HG03045 (cell line): ENCODE measurements around the gene TPCN2.

Source experiments
- ATAC-seq: cut with Tn5 transposase; IDR thresholded peaks from one replicate; pipeline ENCODE4 v1.9.1; 2021; ENCODE audit warnings: mild to moderate bottlenecking, moderate library complexity; ENCODE audit not compliant: unreplicated experiment

The TPCN2 gene

GRCh38 chr11:69180226-69180625 is 131.5 kb downstream of the TPCN2 start:
- ATAC-seq, result no peak

GRCh38 chr11:69180726-69181125 is 132.0 kb downstream of the TPCN2 start:
- ATAC-seq, result no peak

GRCh38 chr11:69183613-69184012 is 134.9 kb downstream of the TPCN2 start:
- ATAC-seq, result no peak
